A673 (cell line): Measurements from ENCODE around the gene TCERG1L.

Experiments
- CTCF ChIP-seq: fragments of 300-800, 200-600 bp; sonication (generic); conservative IDR thresholded peaks from 2 replicates; pipeline ENCODE4 v1.5.1; 2017; ENCODE audit warnings: low read depth, mild to moderate bottlenecking, antibody characterized with exemption, low read length, moderate library complexity, mixed read lengths
- EZH2 ChIP-seq: fragments of 200-600 bp; sonication (generic); IDR thresholded peaks from 2 replicates; pipeline ENCODE4 v1.6.1; 2017; ENCODE audit warnings: borderline replicate concordance, low read depth, mild to moderate bottlenecking, mixed read lengths, antibody characterized with exemption, low read length; ENCODE audit not compliant: poor library complexity, severe bottlenecking

DNA sequence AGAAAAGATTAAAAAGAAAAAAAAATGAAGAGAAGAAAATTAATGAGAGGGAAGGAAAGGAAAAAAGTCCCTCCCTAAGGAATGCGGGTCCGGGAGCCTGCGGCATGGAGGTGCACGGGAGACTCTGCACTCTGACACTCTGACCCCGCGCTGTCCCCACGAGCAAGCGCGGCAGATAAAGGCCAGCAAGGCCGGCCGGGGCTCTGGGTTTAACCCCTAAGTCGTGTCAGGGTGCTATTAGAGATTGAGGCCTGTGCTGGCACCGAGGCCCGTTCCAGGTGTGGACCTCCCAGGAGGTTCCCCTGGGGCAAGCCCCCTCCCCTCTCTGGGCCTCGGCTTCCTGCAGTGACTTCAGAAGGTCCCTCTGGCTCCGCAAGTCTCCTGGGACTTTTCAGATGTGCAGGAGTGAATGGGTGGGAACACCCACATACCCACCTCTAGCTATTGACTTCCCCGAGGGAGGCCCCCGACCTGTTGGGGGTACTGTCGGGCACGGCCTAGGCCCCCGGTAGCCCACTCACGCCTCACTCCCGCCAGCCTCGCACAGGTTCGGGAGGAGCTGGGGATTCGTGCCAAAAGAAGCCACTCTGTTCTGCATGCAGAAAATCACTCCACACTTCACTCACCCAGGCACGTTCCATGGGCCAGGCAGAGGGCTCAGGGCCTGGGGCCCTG lies 164.1 kb downstream of the TCERG1L start:
- TF ChIP-seq CTCF (no peak), EZH2 (no peak)
